HG03469 (cell line): Measurements from ENCODE around the gene CCDC112.
"Not testable (repeated sequence)": the region's sequence is repeated elsewhere in the genome, so short reads cannot be mapped to it uniquely, and the experiment has no call there.

Source experiments
- ATAC-seq: cut with Tn5 transposase; IDR thresholded peaks from one replicate; pipeline ENCODE4 v1.9.1; 2021; ENCODE audit warnings: mild to moderate bottlenecking, moderate library complexity, moderate number of reproducible peaks; ENCODE audit not compliant: unreplicated experiment

CCDC112 gene

DNA sequence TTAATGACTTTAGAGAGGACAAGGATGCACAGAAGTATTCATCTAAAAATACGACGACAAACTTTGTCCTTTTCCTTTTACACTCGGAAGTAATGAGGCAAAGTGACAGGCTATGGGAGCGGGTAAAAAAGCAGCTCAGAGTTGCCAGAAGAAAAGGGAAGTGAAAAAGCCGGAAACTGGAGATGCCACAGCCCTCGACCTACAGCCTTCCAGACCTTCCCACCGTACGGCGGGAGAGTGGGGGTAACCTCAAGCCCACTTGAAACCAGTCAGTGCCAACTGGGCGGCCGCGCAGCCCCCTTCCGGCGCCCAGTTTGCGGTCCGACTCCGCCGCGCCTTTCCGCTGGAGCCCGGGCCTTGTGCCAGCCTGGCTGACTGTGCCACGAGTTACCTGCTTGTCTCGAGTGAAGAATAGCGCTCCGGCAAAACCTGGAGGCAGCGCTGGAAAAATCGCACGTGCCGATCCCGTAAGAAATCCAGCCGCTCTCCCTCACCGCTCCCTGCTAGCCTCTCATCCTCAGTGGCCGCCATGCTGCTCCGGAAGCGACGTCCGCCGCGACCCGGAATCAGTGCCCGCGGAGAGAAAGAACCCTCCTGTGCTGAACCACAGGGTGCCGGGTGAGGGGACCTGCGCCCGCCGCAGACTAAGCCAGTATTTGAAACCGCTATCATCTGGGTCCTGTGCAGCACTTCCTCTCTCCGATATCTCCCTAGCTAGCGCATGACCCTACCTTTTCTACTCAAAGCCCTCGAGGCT, 34.0 kb downstream of the CCDC112 start, which contains the start of gene PGGT1B:
Gene PGGT1B (minus strand): TSS at position 557 of the 757 bp plus-strand sequence. CDS start 26 bp downstream, at position 531.
- peak; percentile 80 for ATAC-seq

DNA sequence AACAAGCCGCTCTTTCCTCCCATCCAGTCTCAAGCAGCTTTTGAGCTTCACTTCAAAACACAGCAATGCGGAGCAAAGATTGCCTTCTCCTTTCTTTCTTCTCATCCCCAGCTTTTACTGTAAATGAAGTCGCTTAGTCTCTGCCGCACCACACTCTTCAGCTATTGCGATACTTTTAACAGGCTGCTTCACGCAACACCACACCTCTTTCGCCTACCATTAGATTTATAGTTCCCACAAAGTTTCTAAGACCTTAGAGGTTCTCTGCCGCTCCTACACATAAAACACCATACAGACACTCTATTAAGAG, 34.5 kb downstream of the CCDC112 start:
- peak; percentile 31 for ATAC-seq

DNA sequence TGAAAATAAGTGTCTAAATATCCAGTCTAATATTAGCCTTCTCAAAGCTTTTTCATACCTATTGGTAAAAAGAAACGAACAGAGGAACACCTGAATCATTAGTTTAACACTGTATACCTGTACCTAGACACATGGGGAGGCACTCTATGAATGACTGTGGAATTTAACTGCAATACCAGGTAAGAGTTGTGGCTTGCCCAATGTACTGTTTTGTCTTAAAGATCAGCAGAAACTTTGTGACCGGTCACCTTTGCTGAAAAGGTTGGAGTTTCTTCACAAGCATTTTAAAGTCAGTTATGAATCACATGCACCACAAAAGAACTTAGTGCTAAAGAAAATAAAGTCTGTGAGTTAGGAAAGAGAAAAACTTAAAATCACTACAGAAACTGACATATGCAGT, 36.2 kb downstream of the CCDC112 start:
- ATAC-seq, result no peak

DNA sequence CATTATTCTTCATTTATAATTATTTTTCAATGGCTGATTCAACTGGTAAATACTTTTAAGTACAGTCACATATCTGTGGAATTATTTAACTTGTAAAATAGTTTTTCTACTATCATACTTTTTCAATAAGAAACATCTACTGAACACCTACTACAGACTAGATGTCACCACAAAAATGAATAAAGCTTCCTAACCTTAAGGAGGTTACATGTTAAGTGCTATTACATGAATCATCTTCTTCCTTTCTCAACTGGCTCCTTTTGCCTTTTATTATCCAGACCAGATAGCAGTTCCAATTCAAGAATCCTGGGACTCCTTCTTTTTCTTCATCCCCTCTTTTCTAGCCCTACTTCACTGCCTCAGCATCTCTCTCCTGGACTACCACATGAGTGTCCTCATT, 38.5 kb downstream of the CCDC112 start:
- no peak for ATAC-seq

DNA sequence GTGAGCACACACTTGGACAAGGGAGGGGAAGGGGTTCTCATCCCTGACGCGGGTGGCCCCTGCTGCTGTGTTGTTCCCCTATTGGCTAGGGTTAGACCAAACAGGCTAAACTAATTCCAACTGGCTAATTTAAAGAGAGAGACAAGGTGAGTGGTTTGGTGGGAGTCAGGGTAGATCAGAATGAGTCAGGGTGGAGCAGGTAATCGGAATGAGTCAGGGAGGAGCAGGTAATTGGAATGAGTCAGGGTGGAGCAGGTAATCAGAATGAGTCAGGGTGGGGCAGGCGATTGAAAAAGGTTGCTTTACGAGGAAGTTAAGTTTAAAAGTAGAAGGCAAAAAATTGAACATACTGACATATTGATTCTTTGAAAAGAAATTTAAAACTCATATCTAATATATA, 47.1 kb downstream of the CCDC112 start:
- ATAC-seq, result not testable (repeated sequence)

DNA sequence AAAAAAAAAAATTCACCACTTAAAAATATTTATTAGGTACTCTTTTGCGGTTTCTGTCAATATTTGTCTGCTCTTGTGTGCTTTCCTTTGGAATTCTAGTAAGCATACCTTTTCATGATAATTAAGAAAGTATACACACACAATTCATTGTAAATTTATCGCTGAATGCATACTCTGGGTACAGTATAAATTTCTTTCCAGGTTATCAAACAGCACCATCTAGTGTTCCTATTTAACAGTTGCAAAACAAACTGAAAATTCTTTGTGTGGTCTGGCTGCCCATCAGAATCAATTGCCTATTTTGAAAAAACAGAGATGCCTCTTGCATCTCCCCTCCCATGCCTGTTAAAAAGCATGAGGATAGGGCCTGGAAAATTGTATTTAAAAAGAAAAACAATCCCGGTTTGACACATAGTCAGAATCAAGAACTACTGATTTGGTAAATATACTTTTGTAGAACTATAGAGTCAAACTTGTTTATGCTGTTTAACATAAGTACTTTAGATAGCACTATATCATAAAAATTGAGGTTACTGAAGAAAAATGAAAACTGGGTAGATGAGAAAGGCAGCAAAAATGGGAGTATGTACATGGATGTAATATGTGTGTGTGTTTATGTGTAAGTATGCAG, 50.0 kb downstream of the CCDC112 start:
- ATAC-seq, result peak; percentile 51

DNA sequence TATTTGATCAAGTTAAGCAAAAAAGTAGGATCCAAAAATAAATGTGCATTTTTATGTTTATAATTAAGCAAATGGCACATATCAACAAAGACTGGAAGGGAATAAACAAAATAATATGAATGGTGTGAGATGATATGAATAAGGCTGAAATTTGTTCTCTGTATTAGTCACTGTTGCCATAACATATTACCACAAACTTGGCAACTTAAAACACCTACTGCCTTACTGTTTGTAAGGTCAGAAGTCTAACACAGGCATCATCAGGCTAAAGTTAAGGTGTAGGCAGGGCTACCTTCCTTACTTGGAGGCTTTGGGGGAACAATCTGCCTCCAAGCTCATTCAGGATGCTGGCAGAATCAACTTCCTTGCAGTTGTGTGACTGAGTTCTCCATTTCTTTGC, 53.0 kb downstream of the CCDC112 start:
- ATAC-seq, result peak; percentile 77

DNA sequence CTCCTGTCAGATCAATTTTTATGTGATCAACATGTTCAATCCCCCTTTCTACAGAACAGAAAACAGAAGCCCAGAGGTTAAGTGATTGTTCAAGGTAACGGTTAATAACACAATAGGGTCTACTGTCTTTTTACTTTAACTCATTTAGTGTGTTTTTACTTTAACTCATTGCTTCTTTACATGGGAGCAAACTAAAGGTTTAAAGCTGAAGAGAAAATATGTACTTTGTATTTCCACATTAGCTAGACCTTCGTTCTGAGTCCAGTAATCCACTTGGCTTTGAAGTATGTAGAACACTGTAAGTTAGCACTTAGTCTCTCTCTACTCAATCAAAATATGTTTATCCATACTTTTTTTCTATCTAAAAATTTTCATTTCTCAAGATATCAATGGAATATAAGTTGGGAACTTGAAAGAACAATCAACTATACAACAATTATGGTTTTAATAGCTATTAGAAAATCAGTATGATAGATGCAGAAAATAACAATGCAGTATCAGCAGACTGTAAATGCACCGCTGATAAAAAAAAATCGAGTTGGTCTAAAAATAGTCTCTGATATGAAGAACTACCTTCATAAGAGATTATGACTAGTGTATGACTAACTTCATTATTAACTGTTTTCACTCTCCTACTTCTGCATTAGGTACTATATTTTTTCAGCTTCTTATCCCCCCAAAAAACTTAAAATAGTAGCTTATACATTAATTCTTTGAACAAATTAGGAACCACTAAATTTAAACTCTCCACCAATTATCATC, 54.4 kb downstream of the CCDC112 start:
- no peak for ATAC-seq

DNA sequence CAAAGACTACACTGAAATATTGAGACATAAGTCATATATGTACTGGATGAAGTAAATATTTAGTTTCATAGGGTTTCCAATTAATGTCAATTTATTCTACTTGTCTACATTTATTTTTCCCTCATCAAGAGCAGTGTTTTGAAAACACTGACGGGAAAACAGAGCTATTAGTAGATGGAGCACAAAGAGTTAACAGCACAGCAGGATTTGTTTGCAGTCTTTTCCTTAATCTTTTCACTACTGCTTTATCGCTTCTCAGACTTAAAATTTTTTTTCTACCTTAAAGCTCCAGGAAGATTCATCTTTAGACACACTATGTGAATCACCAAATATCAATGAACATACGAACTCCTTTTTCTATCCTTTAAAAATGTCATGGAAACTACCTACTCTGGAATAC, 59.4 kb downstream of the CCDC112 start:
- ATAC-seq, result no peak

DNA sequence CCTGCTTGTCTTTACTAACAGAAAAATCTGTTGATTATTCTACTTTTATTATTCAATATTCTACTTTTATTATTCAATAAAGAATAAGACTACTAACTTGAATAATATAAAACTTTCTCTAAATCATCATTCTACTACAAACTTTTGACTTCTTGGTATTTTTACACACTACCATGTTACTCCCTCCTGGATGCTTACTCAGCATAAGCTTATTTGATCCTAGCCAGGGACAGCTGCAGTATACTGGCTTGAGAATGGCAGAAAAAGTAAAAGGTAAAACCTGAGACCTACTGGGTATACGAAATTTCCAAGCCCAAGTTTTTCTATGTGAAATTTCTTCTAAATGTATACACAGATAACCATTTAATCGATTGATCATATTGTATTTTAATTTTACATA, 59.9 kb downstream of the CCDC112 start:
- no peak for ATAC-seq

DNA sequence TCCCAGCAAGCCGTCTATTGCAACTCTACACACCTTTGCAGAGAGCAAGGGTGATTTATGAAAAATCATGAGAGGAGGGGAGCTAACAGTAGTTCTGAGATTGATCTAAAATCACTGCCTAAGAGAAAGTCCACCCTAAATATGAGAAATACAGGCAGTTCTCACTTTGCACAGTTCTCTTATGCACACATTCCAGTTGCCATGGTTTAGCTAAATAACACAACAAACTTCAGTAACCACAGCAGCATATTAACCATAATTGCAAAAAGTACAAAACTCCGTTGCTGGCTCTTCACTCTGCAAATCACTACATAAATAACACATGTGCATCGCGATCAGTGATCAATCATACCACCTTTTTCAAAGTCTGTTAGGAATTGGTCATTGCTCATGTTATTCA, 64.9 kb downstream of the CCDC112 start:
- no peak for ATAC-seq

DNA sequence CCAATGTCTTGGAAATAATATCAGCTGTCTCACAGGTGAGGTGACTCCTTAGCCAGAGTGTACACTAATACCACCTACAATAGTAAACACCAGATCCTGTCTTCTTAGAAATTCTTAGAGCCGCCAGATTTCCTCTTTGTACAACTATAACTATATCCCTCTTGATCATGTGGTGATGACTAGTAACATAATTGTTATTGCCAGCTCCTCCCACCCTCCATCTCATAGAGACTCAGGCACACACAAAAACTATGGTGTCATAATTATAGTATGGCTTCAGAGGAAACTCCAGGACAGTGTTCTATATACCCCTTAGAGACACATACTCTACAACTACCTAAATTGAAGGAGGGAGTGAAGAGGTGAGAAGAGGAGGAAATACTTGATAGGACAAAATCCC, 66.8 kb downstream of the CCDC112 start:
- no peak for ATAC-seq

DNA sequence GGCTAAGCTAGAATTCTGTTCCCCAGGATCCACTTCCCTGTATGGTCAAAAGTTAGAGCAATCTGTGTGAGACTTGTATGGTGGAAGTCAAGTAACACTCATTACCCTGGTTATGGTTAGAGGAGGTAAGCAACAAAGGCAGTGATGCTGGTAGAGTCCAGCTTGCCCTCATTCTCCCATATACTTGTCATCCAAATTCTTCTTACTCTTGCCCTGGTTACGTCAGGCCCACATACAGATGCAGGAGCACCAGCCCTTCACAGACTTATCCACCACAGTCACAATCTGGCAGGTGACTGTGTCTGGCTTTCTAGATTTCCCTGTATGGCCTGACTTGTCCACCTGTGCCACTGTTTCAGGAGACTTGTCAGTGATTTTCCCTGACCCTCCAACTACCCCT, 69.2 kb downstream of the CCDC112 start:
- no peak for ATAC-seq
